ENCODE data around the gene CLCN3.
A peak's percentile ranks its signal among the peaks of the same experiment; 100 is the strongest.
"Not testable (repeated sequence)": the region's sequence is repeated elsewhere in the genome, so short reads cannot be mapped to it uniquely, and the experiment has no call there.

The CLCN3 gene

DNA sequence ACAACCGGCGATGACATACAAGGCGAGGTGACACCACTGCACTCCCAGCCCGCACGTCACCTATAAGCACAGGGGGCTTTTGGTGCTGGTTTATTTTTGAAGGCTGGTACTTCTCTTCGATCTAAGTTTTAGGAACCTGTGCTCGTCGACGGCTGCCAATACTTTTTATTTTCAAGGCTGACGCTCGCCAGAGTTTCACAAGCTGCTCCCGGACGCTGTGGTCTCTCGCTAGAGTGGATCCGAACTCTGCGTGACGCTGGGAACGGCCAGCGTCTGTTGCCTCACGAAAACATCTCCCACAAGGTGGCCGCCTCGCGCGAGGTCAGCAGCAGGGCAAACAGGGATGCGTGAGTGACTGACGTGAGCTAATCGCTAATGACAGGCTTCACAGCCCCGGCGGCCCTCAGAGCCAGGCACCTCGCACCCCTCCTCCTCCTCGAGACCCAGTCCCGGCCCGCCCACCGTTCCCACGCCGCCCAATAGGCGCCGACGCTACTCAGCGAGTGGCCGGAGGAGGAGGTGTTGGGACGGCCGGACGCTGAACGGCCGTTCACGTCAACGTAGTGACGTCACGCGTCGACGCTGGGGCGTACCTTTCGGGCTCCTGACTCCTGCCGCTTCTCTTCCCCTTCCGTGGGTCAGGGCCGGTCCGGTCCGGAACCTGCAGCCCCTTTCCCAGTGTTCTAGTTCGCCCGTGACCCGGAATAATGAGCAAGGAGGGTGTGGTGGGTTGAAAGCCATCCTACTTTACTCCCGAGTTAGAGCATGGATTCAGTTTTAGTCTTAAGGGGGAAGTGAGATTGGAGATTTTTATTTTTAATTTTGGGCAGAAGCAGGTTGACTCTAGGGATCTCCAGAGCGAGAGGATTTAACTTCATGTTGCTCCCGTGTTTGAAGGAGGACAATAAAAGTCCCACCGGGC, at the start of gene CLCN3:
Gene CLCN3, plus strand, starts transcription at position 621 of the 922 bp plus-strand sequence. CDS start 15,351 bp downstream, outside the sequence.
- DNase-seq (ENCODE audit: low read depth in 2 of 2, low spot score in 1 of 2), result peak; percentile 84 to 85

DNA sequence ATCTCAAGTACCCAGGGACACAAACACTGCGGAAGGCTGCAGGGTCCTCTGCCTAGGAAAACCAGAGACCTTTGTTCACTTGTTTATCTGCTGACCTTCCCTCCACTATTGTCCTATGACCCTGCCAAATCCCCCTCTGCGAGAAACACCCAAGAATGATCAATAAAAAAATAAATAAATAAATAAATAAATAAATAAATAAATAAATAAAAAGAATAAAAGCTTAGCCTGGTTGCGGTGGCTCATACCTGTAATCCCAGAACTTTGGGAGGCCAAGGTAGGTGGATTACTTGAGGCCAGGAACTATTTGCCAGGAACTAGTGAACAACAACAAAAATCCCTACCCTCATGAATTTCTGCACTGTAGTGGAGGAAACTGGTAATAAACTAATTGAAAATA, 49.4 kb upstream of the CLCN3 start:
- not testable (repeated sequence) for DNase-seq (ENCODE audit: low read depth in 2 of 2, low spot score in 1 of 2)

- DNase-seq (ENCODE audit: low read depth in 2 of 2, low spot score in 1 of 2), result no peak
These were observed 48.9 kb upstream of the CLCN3 start for GRCh38 chr4:169571435-169571834.

DNA sequence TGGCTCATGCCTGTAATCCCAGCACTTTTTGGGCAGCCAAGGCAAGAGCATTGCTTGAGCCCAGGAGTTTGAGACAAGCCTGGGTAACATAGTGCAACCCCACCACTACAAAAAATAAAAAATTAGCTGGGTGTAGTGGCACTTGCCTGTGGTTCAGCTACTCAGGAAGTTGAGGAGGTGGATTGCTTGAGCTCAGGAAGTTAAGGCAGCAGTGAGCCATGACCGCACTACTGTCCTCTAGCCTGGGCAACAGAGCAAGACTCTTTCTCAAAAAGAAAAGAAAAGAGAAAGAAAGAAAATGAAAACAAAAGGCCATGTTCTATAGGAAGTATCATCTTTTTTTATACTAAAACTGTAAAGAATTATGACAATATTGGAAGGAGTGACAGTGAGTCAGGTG, 46.5 kb upstream of the CLCN3 start:
- no peak for DNase-seq (ENCODE audit: low read depth in 2 of 2, low spot score in 1 of 2)

DNA sequence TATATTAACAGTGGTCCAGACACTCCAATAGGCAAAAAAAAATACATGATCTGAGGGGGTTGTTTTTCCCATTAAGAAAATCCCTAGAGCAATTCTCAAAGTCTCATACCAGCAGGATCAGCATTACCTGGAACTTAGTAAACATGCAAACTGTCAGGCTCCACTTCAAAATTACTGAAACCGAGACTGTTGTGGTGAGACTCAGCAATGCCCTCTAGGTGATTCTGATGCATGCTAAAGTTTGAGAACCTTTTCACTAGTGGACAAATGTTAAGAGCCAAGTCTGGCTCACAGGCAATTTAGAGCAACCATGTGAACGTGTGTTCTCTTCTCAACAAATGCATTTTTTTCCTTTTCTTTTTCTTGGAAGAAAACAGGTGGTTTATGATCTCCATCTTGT, 38.2 kb upstream of the CLCN3 start:
- DNase-seq (ENCODE audit: low read depth in 2 of 2, low spot score in 1 of 2), result no peak

GRCh38 chr4:169582706-169583105, 37.7 kb upstream of the CLCN3 start:
- no peak for DNase-seq (ENCODE audit: low read depth in 2 of 2, low spot score in 1 of 2)

DNA sequence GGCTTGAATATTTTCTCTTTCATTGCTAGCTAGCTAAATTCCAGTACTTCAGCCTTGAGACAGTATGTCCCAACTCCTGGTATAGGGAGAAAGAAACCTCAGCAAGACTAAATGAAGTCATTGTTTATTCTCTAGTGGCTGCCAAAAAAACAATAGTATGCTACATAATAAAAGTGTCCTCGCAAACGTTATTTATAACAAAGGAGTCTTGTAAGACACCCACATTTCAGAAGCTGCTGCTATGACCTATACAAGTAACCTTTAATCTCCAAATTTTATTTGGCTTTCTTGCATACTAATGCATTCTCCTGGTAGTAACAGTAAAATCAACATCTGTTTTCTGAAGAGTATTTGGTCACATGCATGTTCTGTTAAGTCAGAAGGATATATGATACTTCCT, 36.8 kb upstream of the CLCN3 start:
- no peak for DNase-seq (ENCODE audit: low read depth in 2 of 2, low spot score in 1 of 2)

DNA sequence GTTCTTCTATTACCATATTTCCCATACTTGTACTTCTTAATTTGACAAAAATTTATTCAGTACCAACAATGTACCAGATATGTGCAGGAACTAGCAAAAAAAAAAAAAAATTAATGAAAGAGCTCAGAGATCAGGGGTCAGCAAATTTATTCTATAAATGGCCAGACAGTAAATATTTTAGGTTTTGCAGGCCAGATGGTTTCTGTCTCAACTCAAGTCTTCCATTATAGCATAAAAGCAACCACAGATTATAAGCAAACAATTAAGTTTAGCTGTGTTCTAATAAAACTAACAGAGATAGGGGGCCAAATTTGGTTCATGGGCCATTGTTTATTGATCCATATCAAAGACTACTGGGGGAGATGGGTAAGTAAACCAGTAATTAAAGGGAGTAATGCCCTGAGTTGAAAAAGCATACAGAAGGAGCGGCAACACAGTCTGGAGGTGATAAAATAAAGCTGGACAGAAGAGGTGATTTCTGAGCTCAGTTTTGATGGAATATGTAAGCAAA, 27.3 kb upstream of the CLCN3 start:
- DNase-seq (ENCODE audit: low read depth in 2 of 2, low spot score in 1 of 2), result no peak

DNA sequence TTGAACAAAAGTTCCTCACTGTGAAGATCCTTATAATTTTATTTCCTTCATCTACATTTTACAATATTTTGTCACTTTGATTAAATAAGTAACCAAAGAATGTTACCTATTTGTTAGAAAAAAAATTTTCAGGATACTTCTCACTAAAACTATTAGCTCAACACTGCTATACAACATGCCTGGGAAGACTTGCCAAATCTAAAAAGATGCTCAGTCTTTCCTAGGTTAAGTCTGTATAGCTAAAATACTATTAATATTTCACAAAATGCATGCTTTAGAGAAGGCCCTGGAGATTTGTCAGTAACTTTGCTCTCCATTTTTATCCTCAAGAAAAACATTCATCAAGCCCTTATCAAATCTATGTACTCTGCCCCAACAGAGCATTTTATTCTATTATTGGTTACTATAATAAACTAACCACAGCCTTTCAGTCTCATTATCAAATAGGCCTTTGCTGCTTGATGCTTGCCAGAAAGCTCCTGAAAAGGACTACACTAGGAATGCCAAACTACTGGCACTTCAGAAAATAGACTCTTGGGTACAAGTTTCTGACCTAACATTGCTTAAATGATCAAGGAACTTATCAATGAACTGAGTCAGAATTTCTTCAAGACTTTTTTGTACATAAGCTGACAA, 25.7 kb upstream of the CLCN3 start:
- DNase-seq (ENCODE audit: low read depth in 2 of 2, low spot score in 1 of 2), result no peak

- no peak for DNase-seq (ENCODE audit: low read depth in 2 of 2, low spot score in 1 of 2)
These were observed 19.2 kb upstream of the CLCN3 start for GRCh38 chr4:169601016-169601771.

- DNase-seq (ENCODE audit: low read depth in 2 of 2, low spot score in 1 of 2), result no peak
These were observed 17.1 kb upstream of the CLCN3 start for GRCh38 chr4:169603312-169603711.

- DNase-seq (ENCODE audit: low read depth in 2 of 2, low spot score in 1 of 2), result no peak
These were observed 16.1 kb upstream of the CLCN3 start for GRCh38 chr4:169604131-169604900.

DNA sequence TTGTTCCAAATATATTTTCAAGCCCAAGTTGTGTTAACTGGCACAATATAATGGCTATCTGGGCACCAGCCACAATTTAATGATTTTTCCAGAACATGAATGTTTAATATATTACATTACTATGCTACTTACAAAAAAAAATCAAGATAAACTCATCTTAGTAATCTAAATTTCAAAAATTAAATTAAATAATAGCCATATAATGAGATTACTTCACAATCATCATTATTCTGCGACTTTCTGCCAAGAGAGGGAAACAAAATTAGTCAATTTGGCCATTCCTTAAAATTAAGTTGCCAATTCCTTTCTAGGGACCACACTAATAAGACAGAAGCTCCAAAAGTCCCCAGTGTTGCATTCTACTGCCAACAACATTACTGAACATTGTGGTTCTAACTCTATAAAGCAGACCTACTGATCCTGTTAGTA, 15.5 kb upstream of the CLCN3 start:
- DNase-seq (ENCODE audit: low read depth in 2 of 2, low spot score in 1 of 2), result no peak

GRCh38 chr4:169611157-169611556, 9.2 kb upstream of the CLCN3 start:
- DNase-seq (ENCODE audit: low read depth in 2 of 2, low spot score in 1 of 2), result no peak

DNA sequence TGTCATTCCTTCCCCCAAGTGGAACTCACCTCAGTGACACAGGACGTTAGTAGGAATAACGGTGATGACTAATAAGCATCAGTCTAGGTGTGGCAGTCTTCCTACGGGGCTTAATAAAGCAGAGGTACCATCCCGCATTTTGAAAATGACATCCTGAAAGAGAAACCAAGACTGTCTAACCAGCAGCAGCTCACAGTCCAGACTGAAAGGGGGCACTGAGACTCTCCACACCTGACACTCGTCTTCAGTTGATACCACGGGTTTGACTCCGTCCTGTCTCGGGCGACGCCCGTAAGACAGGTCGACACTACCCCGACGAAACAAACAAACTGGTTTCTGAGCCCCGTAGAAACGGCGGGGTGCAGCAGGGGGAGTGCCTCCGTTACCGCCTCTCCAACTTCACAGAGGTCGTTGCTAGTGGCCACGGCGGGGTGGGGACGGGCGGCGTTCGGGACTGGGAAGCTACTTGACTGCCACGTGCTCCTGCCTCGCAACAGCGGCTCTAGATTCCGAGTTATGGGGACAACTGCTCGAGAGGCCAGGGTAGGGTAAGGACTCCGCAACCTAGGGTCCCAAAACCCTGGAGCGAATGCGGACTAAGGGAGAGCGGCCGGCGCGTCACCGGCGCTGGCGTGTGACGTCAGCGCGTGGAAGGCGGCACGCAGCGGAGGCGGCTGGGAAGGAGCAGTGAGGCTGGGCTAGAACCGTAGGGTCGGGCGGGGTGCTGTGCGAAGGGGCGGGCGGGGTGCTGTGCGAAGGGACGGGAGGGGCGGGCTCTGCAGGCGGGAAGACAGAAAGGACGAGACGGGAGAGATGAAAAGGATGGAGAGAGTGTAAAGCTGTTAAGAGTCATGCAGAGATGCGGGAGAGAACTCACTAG, 8.1 kb upstream of the CLCN3 start, which contains the start of gene NEK1:
Gene NEK1, minus strand, starts transcription at position 593 of the 880 bp plus-strand sequence. CDS start 9,953 bp downstream, outside the sequence.
- DNase-seq (ENCODE audit: low read depth in 2 of 2, low spot score in 1 of 2), result peak; percentile 58 to 78

DNA sequence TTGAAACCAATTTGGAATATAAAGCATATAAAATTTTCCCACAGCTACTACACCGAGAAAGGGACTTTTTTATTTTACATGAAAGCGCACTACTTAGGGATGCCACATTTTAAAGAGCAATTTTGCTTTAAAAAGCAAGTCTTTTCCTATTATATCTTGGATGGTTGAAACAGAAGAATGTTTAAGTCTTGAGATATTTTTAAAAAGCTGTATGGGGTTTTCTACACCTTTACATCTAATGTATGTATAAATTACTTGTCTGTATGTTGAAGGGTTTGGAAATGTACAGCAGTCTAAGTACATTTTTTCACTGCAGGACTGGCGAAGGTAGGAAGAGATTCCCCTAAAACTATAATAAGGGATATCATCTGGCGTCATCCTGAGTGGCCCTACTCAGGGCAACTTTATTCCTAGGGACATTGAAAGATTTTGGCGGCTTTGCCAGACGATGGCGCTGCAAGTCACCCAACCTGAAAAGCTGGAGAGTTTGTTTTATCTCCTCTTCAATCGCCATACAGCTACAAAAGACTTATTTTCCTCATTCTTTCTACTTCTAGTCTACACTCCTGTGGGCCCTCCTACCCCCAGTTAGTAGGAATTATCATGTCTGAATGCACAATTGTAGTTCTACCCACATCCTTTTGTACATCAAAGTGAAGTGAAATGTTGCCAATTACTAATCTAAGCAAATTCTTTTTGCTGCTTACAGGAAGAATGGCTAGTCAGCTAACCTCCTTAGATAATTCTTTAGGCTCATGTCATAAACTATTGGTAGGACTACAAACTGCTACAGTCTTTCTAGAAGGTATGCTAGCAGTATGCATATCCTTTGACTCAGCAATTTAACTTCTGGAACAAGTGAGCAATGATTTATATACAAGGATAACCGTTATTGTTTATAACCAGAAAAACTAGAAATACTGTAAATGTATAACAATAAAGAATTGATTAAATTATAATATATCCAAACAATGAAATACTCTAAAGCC, 7.2 kb upstream of the CLCN3 start:
- peak in 1 of 2 donors; percentile 55 for DNase-seq (ENCODE audit: low read depth in 2 of 2, low spot score in 1 of 2)

DNA sequence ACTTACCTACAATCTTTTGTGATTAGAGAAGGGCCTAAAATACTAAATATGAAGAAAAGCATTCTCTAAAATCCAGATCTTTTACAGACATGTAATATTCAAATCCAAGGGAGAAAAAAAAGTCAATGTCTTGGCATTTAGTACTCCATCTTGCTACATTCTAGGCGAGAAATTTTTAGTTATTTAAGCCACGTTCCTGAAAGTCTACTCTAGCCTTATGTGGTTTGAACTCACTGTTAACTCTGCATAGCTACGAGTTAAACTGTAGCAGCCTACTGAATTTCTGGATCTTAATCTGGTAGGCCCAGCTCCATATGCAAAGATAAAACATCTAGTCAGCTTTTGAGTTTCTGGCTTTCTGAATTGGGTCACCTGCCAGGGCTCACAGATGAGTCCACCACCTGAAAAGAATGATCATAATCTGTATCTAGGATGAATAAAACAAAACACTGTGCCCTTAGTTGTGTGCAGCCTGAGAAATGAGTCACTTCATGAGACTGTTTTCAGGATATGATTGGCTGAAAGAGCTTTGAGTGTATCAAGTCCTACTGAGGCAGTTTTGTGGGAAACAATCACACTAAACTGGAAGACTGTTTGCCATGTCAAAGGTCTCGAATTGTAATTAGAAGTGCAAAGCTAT, 4.8 kb upstream of the CLCN3 start:
- DNase-seq (ENCODE audit: low read depth in 2 of 2, low spot score in 1 of 2), result no peak

GRCh38 chr4:169616846-169617245, 3.5 kb upstream of the CLCN3 start:
- DNase-seq (ENCODE audit: low read depth in 2 of 2, low spot score in 1 of 2), result no peak

All from stimulated activated CD8-positive, alpha-beta memory T cell treated with anti-CD3 and anti-CD28 coated beads, Interleukin-4, amount 100 ng/mL, for 1 hour (primary cell).